ENCODE measurements around the gene MAGI2.

DNA sequence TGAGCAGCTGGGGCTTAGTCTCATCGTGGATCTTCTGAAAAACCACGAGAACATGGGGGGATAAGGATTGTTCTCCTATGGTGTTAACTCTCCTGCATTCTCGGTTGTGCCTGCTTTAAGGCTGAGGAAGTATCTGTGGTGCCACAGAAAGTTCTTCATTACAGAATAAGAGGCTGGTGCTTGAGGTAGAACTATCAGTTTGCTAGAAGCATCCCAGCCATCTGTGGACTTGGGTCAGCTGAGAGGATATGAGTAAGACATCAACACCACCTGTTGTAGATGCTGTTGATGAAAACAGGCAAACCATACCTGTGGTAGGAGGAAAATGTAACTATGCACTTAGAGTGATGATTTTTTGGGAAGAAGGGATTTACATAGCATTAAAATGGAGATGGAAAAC is 1238.3 kb downstream of the MAGI2 start:
- TF ChIP-seq, protein P1, sequence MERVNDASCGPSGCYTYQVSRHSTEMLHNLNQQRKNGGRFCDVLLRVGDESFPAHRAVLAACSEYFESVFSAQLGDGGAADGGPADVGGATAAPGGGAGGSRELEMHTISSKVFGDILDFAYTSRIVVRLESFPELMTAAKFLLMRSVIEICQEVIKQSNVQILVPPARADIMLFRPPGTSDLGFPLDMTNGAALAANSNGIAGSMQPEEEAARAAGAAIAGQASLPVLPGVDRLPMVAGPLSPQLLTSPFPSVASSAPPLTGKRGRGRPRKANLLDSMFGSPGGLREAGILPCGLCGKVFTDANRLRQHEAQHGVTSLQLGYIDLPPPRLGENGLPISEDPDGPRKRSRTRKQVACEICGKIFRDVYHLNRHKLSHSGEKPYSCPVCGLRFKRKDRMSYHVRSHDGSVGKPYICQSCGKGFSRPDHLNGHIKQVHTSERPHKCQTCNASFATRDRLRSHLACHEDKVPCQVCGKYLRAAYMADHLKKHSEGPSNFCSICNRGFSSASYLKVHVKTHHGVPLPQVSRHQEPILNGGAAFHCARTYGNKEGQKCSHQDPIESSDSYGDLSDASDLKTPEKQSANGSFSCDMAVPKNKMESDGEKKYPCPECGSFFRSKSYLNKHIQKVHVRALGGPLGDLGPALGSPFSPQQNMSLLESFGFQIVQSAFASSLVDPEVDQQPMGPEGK (CRISPR knock-in tag; IDR thresholded peaks at IDR 0.05; ENCODE audit: borderline replicate concordance), result no peak
- TF ChIP-seq TCF4 (CRISPR knock-in tag; IDR thresholded peaks at IDR 0.05; ENCODE audit: borderline replicate concordance) (no peak), TOX (CRISPR knock-in tag; IDR thresholded peaks at IDR 0.05; ENCODE audit: borderline replicate concordance) (no peak), ESRRG (CRISPR knock-in tag; IDR thresholded peaks at IDR 0.05) (no peak), ZFP30 (CRISPR knock-in tag; IDR thresholded peaks at IDR 0.05) (no peak), BACH2 (CRISPR knock-in tag; IDR thresholded peaks at IDR 0.05; ENCODE audit: borderline replicate concordance) (no peak), ZFP3 (CRISPR knock-in tag; IDR thresholded peaks at IDR 0.05) (no peak)
- TF ChIP-seq, protein P2, sequence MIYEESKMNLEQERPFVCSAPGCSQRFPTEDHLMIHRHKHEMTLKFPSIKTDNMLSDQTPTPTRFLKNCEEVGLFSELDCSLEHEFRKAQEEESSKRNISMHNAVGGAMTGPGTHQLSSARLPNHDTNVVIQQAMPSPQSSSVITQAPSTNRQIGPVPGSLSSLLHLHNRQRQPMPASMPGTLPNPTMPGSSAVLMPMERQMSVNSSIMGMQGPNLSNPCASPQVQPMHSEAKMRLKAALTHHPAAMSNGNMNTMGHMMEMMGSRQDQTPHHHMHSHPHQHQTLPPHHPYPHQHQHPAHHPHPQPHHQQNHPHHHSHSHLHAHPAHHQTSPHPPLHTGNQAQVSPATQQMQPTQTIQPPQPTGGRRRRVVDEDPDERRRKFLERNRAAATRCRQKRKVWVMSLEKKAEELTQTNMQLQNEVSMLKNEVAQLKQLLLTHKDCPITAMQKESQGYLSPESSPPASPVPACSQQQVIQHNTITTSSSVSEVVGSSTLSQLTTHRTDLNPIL (CRISPR knock-in tag; IDR thresholded peaks at IDR 0.05; ENCODE audit: low read depth), result no peak
- TF ChIP-seq, protein P3, sequence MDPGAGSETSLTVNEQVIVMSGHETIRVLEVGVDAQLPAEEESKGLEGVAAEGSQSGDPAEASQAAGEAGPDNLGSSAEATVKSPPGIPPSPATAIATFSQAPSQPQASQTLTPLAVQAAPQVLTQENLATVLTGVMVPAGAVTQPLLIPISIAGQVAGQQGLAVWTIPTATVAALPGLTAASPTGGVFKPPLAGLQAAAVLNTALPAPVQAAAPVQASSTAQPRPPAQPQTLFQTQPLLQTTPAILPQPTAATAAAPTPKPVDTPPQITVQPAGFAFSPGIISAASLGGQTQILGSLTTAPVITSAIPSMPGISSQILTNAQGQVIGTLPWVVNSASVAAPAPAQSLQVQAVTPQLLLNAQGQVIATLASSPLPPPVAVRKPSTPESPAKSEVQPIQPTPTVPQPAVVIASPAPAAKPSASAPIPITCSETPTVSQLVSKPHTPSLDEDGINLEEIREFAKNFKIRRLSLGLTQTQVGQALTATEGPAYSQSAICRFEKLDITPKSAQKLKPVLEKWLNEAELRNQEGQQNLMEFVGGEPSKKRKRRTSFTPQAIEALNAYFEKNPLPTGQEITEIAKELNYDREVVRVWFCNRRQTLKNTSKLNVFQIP (CRISPR knock-in tag; IDR thresholded peaks at IDR 0.05; ENCODE audit: borderline replicate concordance, low read depth), result no peak

Measured in SK-N-SH treated with all-trans-retinoic acid at 6 μM for 48 hours (cell line).